Medulla oblongata (tissue), 1 donor: ENCODE data around the gene GBF1.
"Not testable (repeated sequence)": the region's sequence is repeated elsewhere in the genome, so short reads cannot be mapped to it uniquely, and the experiment has no call there.

Source experiments
- DNase-seq: peaks from one replicate; pipeline ENCODE4 v3.0.0-alpha.2; 2015; ENCODE audit errors: extremely low spot score

GBF1 gene

DNA sequence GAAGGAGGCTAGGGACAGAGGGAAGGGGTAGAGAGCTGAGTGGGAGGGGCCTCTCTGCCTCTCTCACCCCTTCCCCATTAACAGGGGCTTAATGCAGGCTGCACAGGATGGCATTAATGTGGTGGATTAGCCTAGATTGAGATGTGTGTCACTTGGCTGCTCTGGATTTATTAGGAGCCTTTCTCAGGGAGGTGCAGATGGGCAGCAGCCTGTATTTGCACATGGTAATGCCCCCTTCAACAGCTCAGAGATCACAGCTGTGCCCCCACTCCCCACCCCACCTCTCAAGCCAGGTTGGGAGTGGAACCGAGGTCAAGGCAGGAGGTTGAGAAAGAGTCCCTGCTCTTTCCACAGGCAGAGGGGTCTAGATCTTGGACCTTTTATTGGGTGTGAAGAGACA is 11.3 kb upstream of the GBF1 start:
- DNase-seq, result no peak

GRCh38 chr10:102234888-102235597 is 10.3 kb upstream of the GBF1 start:
- DNase-seq, result no peak

- DNase-seq, result no peak
Measured at GRCh38 chr10:102235598-102235920, 9.8 kb upstream of the GBF1 start.

DNA sequence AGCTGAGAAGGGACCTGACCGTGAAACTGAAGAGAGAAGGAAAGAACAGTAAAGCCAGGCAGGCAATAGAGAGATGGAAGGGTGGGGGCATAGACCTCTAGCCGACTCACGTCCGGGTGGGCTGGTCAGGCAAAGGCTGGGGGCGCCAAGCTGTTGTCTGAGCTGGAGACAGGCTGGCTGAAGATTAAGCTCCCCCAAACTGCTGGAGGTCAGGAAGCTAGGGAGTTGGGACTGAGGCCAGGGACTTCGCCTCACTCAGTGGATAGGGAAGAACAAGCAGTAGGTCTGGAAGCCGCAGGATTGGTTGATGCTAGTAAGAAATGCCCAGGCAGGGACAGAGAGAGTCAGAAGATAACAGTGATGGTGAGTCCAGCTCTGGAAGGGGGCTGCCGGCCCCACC is 9.3 kb upstream of the GBF1 start:
- DNase-seq, result no peak

DNA sequence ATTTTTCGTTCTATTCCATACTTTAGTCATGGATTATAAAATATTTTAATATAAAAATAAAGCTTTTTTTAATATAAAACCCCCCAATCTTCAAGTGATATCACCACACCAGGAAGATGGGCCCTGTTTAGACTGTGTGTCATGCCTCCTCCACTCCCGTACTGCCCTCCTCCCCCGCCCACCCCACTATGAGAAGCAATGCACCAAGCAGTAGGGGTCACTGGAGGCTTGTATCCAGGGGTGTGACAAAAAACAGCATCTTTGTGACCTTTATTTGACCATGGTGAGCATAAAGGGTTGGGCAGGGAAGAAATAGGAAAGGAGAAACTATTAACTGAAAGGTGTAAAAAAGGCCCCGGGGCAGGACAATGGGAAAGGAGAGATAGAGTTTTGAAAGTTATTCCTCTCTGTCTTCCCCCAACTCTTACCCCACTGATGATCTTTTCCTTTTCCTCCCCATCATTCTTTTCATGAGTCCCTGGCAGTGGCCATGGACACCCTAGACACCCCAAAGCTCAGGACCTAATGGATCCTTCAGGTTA is 7.5 kb upstream of the GBF1 start:
- DNase-seq, result no peak

- no peak for DNase-seq
Measured at GRCh38 chr10:102240467-102241031, 4.8 kb upstream of the GBF1 start.

GRCh38 chr10:102241032-102241443 is 4.3 kb upstream of the GBF1 start:
- DNase-seq, result no peak

- peak; percentile 75 for DNase-seq
Measured at GRCh38 chr10:102241444-102242117, 3.8 kb upstream of the GBF1 start, which contains the start of gene PITX3. TSS of gene PITX3 (minus strand) at chr10:102241512. CDS start at chr10:102232080, 9,432 bp downstream.

DNA sequence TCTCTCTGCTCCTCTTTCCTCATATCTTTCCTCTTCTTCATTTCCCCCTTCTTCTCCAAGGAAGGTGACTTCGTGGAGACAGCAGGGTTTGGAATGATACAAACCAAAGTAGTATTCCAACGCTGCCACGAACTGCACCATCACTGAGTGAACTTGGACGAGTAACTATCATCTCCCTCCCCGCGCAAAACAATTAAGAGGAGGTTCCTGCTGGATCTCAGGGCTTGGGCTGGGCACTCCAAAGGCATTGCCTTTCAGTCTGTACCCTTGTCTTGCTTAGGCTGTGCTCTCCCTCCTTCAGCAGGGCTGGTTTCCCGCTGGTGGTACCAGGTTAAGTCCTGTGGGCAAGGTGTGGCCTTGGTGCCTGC is 3.2 kb upstream of the GBF1 start:
- DNase-seq, result no peak

DNA sequence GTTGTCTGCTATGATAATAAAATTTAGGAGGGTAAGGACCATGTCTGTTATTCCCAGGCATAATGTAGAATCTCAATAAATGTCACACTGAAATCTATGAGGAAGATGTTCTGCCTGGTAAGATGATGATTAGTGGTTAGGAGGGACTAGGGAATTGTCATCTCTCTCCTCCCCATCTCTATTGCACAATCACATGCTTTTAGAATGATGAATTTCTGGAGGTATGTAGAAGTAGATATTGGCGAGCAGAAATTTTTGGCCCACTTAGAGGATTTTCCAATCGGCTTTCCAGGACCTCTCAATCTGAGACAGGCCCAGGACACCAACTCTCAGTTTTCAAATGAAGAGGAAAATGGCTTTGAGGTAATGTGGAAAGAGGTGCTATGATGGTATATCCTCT is 2.0 kb upstream of the GBF1 start:
- no peak for DNase-seq

DNA sequence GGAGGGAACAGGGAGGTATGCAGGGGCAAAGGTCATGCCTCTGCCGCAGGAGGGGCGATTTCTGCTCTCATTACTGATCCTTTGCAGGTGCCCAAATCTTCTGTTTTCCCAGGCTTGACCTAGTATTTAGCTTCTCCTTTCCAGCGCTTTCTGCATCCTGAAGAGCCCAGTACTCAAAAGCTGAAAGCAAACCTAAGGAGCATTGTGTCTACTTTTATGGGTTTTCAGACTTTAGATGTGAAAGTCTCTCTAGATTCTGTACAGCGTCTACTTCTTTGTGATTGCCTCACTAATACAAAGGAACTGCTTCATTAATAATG is 560 bp downstream of the GBF1 start:
- no peak for DNase-seq

- no peak for DNase-seq
Measured at GRCh38 chr10:102246261-102246660, 929 bp downstream of the GBF1 start.

DNA sequence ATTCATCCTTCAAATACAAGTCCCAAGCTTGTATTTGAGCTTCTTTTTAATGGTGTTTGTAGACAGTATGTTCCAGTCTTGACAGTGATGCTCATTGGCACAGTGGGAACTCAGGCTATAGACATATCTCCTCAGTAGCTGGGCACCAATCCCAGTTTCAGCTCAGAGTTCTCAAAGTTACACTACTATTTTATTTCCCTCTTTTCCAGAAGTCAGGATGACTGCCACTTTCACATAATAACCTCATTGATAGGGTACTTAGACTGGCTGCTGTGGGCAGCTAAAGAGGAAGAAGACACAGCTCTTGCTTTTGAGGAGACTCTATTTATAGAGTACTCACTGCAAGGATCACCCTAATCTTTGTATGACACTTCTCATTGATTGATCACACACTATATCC is 2.4 kb downstream of the GBF1 start:
- peak; percentile 47 for DNase-seq

DNA sequence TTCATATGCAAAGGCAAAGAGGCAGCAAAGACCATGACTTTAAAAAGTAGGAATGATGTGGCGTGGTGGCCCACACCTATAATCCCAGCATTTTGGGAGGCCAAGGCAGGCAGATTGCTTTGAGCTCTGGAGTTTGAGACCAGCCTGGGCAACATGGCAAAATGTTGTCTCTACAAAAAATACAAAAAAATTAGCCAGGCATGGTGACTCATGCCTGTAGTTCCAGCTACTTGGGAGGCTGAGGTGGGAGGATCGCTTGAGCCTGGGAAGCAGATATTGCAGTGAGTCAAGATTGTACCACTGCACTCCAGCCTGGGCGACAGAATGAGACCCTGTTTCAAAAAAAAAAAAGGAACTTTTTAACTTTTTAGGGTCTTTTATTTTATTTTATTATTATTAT is 7.2 kb downstream of the GBF1 start:
- not testable (repeated sequence) for DNase-seq

DNA sequence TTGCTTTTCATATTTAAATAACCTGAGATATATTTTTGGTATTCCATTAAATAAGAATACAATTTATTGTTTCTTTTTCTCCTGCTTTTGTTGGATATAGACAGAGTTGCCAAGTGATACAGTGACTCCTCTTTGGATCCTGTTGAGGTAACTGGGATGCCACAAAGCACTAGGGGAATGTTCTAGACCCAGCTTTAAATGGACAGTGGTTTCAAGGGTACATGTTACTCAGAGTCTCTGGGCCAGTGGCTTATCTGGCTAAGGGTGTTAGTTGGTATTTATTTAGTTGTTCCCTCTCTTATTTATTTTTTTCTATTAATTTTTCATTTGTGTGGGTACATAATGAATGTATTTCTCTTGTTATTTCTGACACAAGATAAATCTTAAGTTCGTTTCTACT is 9.1 kb downstream of the GBF1 start:
- no peak for DNase-seq

DNA sequence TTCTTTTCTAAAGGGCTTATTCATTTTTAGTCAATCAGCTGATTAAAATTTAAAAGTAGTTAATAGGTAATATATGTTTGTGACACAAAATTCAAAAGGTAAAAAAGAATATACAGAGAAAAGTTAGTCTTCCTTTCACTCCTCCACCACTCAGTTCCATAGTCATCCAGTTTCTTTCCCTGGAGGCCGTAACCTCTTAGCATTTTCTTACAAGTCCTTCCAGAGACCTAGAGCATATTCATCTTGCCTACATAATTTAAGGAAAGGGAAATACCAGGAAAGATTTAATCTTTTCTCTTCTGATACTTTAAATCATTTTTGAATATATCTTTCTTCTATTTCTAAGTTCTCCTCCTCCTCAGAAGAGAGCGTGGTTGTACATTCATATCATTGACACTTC is 10.1 kb downstream of the GBF1 start:
- DNase-seq, result no peak

DNA sequence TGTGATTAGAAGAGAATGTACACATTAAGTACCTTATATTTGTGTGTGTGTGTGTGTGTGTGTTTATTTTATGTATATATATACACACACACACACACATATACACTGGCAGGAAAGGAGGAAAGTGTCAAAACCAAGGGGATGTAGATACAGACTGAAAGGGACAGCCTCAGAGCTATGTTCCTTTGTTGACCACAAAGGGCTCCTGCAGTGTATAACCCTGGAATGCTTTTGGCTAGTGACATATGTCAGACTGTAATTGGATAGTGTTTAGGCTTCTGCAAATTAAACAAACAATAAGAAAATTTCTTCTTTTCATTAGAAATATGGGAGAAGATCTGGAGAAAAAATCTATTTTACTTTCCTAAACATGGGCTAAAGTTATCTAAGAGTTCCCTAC is 15.9 kb downstream of the GBF1 start:
- DNase-seq, result no peak

- no peak for DNase-seq
Measured at GRCh38 chr10:102261842-102262241, 16.5 kb downstream of the GBF1 start.

GRCh38 chr10:102262744-102263370 is 17.5 kb downstream of the GBF1 start:
- DNase-seq, result no peak

GRCh38 chr10:102264371-102264770 is 19.0 kb downstream of the GBF1 start:
- DNase-seq, result no peak

GRCh38 chr10:102266670-102267069 is 21.3 kb downstream of the GBF1 start:
- no peak for DNase-seq

DNA sequence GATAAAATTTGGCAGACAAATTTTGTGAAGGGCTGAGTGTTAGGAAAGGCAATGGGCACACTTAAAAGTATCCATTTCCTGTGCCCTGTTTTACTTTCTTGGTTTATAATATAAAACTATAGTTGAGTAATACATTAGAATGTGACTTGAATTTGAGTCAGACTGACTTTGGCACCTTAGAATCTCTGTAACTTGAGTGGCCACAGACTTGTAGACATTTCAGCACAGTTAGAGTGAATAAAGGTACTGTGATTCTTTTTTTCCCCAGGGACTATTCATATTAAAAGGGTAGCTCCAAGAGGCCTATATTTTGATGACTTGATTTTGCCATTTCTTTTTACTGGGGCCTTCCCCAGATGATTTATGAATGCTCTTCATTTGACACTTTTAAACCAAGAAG is 22.4 kb downstream of the GBF1 start:
- no peak for DNase-seq

DNA sequence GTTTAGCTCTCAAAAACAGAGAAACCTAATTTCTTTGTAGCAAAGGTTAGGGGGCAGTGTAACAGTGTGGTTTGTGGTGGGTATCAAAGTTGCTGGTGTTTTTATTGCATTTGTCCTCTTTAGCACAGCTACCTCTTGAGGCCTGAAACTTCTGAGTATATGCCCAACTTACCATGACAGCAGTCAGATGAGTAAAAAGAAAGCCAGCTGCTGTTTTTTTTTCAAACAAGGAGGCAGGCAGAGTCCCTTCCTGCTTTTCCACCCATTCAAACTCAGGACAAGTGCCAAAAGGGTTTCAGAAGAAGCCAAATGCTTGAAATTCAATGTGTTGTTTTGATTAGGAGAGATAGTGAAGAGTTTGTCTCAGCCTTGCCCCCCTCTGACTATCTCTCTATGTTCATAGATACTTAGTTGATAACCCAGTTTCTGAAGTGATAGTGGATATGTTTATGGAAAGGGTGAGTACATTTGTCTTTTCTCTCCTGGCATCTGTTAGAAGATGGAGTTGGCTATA is 23.1 kb downstream of the GBF1 start:
- DNase-seq, result peak; percentile 15
